GM18868 (cell line): ENCODE measurements around the gene LRRN3.

Source experiments
- ATAC-seq: cut with Tn5 transposase; IDR thresholded peaks from one replicate; pipeline ENCODE4 v1.9.1; 2021; ENCODE audit warnings: mild to moderate bottlenecking, moderate library complexity; ENCODE audit not compliant: unreplicated experiment

LRRN3 gene

GRCh38 chr7:111076205-111076604 is 14.7 kb upstream of the LRRN3 start:
- no peak for ATAC-seq

GRCh38 chr7:111077001-111077400 is 13.9 kb upstream of the LRRN3 start:
- ATAC-seq, result no peak

- peak; percentile 34 for ATAC-seq
These were observed 10.3 kb upstream of the LRRN3 start for GRCh38 chr7:111080495-111081105.

GRCh38 chr7:111081546-111082267 is 9.2 kb upstream of the LRRN3 start:
- no peak for ATAC-seq

- ATAC-seq, result no peak
These were observed 8.6 kb upstream of the LRRN3 start for GRCh38 chr7:111082351-111082750.

GRCh38 chr7:111083413-111083812 is 7.5 kb upstream of the LRRN3 start:
- peak; percentile 95 for ATAC-seq

GRCh38 chr7:111085356-111085755 is 5.6 kb upstream of the LRRN3 start:
- no peak for ATAC-seq

GRCh38 chr7:111086532-111086931 is 4.4 kb upstream of the LRRN3 start:
- ATAC-seq, result no peak

GRCh38 chr7:111088328-111088727 is 2.6 kb upstream of the LRRN3 start:
- no peak for ATAC-seq

GRCh38 chr7:111089822-111090426 is 1.0 kb upstream of the LRRN3 start:
- ATAC-seq, result peak; percentile 47

- ATAC-seq, result peak; percentile 43
These were observed 849 bp downstream of the LRRN3 start for GRCh38 chr7:111091593-111092358.

- peak; percentile 33 for ATAC-seq
These were observed 1.7 kb downstream of the LRRN3 start for GRCh38 chr7:111092406-111093236.

- no peak for ATAC-seq
These were observed 2.6 kb downstream of the LRRN3 start for GRCh38 chr7:111093496-111093895.

- ATAC-seq, result no peak
These were observed 3.5 kb downstream of the LRRN3 start for GRCh38 chr7:111094419-111094818.

GRCh38 chr7:111096997-111097396 is 6.1 kb downstream of the LRRN3 start:
- no peak for ATAC-seq

GRCh38 chr7:111098011-111098925 is 7.3 kb downstream of the LRRN3 start:
- ATAC-seq, result peak; percentile 93

- ATAC-seq, result no peak
These were observed 8.0 kb downstream of the LRRN3 start for GRCh38 chr7:111098926-111099250.

- ATAC-seq, result no peak
These were observed 11.1 kb downstream of the LRRN3 start for GRCh38 chr7:111101856-111102646.

- no peak for ATAC-seq
These were observed 12.2 kb downstream of the LRRN3 start for GRCh38 chr7:111103136-111103535.
